GM23338 (cell line): Measurements from ENCODE around the gene FEV. TPM values are rescaled to one million over a fixed set of nuclear protein-coding genes. Genes with fewer than 3 reads are reported as not detected.
A peak's percentile ranks its signal among the peaks of the same experiment; 100 is the strongest.

ENCODE experiments used
- ATAC-seq: fragments of 200-7000 bp; cut with Tn5 transposase; 3 replicates; pipeline ENCODE4 v1.9.1; 2020
- DNase-seq: peaks from one replicate; pipeline ENCODE4 v3.0.0-alpha.2; 2015; ENCODE audit warnings: low spot score
- H2AFZ ChIP-seq: fragments of 200-600 bp; sonication (generic); 2 replicates; pipeline ENCODE4 v1.8.0; 2016; ENCODE audit warnings: antibody characterized with exemption, mild to moderate bottlenecking, moderate library complexity
- H3F3A ChIP-seq: fragments of 200-600 bp; sonication (generic); replicated peaks from 2 replicates; pipeline ENCODE4 v1.8.0; 2017; ENCODE audit warnings: antibody characterized with exemption, mixed run types, low read depth
- H3K27ac ChIP-seq: fragments of 200-600 bp; sonication (generic); 2 replicates; pipeline ENCODE4 v1.6.1; 2016; ENCODE audit warnings: low read depth
- H3K27me3 ChIP-seq: fragments of 200-600 bp; sonication (generic); 2 replicates; pipeline ENCODE4 v1.8.0; 2016; ENCODE audit warnings: mild to moderate bottlenecking, mixed run types, moderate library complexity; ENCODE audit not compliant: insufficient read depth
- H3K36me3 ChIP-seq: fragments of 200-600 bp; sonication (generic); 2 replicates; pipeline ENCODE4 v1.8.0; 2016; ENCODE audit warnings: mild to moderate bottlenecking; ENCODE audit not compliant: insufficient read depth
- H3K4me1 ChIP-seq: fragments of 200-600 bp; sonication (generic); 2 replicates; pipeline ENCODE4 v1.8.0; 2016; ENCODE audit warnings: mild to moderate bottlenecking, moderate library complexity; ENCODE audit not compliant: insufficient read depth
- H3K4me2 ChIP-seq: fragments of 200-600 bp; sonication (generic); 2 replicates; pipeline ENCODE4 v1.7.1; 2017; ENCODE audit warnings: mixed run types
- H3K4me3 ChIP-seq: fragments of 200-600 bp; sonication (generic); 2 replicates; pipeline ENCODE4 v1.6.1; 2016; ENCODE audit warnings: mixed run types
- H3K79me2 ChIP-seq: fragments of 200-600 bp; sonication (generic); replicated peaks from 2 replicates; pipeline ENCODE4 v1.8.0; 2017; ENCODE audit warnings: mild to moderate bottlenecking; ENCODE audit not compliant: insufficient read depth
- H3K9me2 ChIP-seq: fragments of 200-600 bp; sonication (generic); 2 replicates; pipeline ENCODE4 v1.8.0; 2017; ENCODE audit not compliant: insufficient read depth
- H4K20me1 ChIP-seq: fragments of 200-600 bp; sonication (generic); replicated peaks from 2 replicates; pipeline ENCODE4 v1.8.0; 2017; ENCODE audit warnings: mild to moderate bottlenecking; ENCODE audit not compliant: insufficient read depth
- H3K27ac Mint-ChIP-seq: 2 replicates; pipeline ENCODE4 v1.8.0; 2020; ENCODE audit warnings: inconsistent platforms, mild to moderate bottlenecking, moderate library complexity, mixed read lengths
- H3K27me3 Mint-ChIP-seq: 3 replicates; pipeline ENCODE4 v1.8.0; 2022; ENCODE audit warnings: low read depth, mild to moderate bottlenecking, moderate library complexity, mixed read lengths, inconsistent platforms; ENCODE audit not compliant: insufficient read depth, poor library complexity
- H3K36me3 Mint-ChIP-seq: 3 replicates; pipeline ENCODE4 v1.8.0; 2021; ENCODE audit warnings: low read depth, mild to moderate bottlenecking, inconsistent platforms, moderate library complexity, mixed read lengths
- H3K4me1 Mint-ChIP-seq: 3 replicates; pipeline ENCODE4 v1.8.0; 2020; ENCODE audit warnings: mild to moderate bottlenecking, inconsistent platforms, mixed read lengths
- H3K4me3 Mint-ChIP-seq: 3 replicates; pipeline ENCODE4 v1.8.0; 2021; ENCODE audit warnings: moderate library complexity, mild to moderate bottlenecking, inconsistent platforms, mixed read lengths
- H3K9me3 Mint-ChIP-seq: 3 replicates; pipeline ENCODE4 v1.8.0; 2020; ENCODE audit warnings: moderate library complexity, mild to moderate bottlenecking, inconsistent platforms, mixed read lengths
- CREB1 ChIP-seq: fragments of 250-450 bp; sonication (Bioruptor Pico); IDR thresholded peaks from 2 replicates; pipeline ENCODE4 v1.5.0; 2020; ENCODE audit warnings: low read depth, mild to moderate bottlenecking, moderate library complexity
- CTCF ChIP-seq, 2 experiments: fragments of 200-600 bp in 1 of 2; sonication (generic) in 1 of 2; conservative IDR thresholded peaks; 2 replicates each; pipeline versions ENCODE4 v1.5.1 to v1.6.1; 2016 to 2017; ENCODE audit warnings: antibody characterized with exemption in 2 of 2, low read depth in 2 of 2, mild to moderate bottlenecking in 2 of 2, moderate library complexity in 1 of 2
- ETS1 ChIP-seq: IDR thresholded peaks from 2 replicates; pipeline ENCODE4 v1.6.1; 2016; ENCODE audit warnings: antibody characterized with exemption
- EZH2 ChIP-seq: fragments of 200-600 bp; sonication (generic); IDR thresholded peaks from one replicate; pipeline ENCODE4 v1.8.0; 2017; ENCODE audit warnings: antibody characterized with exemption, mild to moderate bottlenecking, low read depth; ENCODE audit not compliant: unreplicated experiment
- EZH2phosphoT487 ChIP-seq: fragments of 200-600 bp; sonication (generic); IDR thresholded peaks from one replicate; pipeline ENCODE4 v1.8.1; 2018; ENCODE audit warnings: antibody characterized with exemption; ENCODE audit not compliant: unreplicated experiment
- JUNB ChIP-seq: IDR thresholded peaks from one replicate; pipeline ENCODE4 v1.6.1; 2016; ENCODE audit warnings: antibody characterized with exemption; ENCODE audit not compliant: unreplicated experiment
- NANOG ChIP-seq: IDR thresholded peaks from 2 replicates; pipeline ENCODE4 v1.6.1; 2016; ENCODE audit warnings: antibody characterized with exemption, borderline replicate concordance
- POLR2AphosphoS5 ChIP-seq: IDR thresholded peaks from 2 replicates; pipeline ENCODE4 v1.6.1; 2016; ENCODE audit warnings: antibody characterized with exemption, low read depth
- REST ChIP-seq: IDR thresholded peaks from one replicate; pipeline ENCODE4 v1.6.1; 2018; ENCODE audit warnings: antibody characterized with exemption; ENCODE audit not compliant: unreplicated experiment
- STAT1 ChIP-seq: IDR thresholded peaks from one replicate; pipeline ENCODE4 v1.6.1; 2016; ENCODE audit warnings: antibody characterized with exemption; ENCODE audit not compliant: unreplicated experiment
- ZNF114 ChIP-seq: fragments of 250-450 bp; sonication (Bioruptor Pico); IDR thresholded peaks from 2 replicates; pipeline ENCODE4 v1.5.0; 2020; ENCODE audit warnings: mild to moderate bottlenecking, moderate library complexity
- ZNF331 ChIP-seq: fragments of 250-450 bp; sonication (Bioruptor Pico); IDR thresholded peaks from 2 replicates; pipeline ENCODE4 v1.5.0; 2020; ENCODE audit warnings: low read depth, mild to moderate bottlenecking, moderate library complexity
- ZNF462 ChIP-seq: fragments of 250-450 bp; sonication (Bioruptor Pico); IDR thresholded peaks from 2 replicates; pipeline ENCODE4 v1.5.0; 2020; ENCODE audit warnings: mild to moderate bottlenecking, moderate library complexity
- polyA plus RNA-seq: library from polyadenylated mRNA; unstranded; fragments of >200 nt; fragmentation: Nextera tagmentation; extraction: Ambion mirVana; gene quantifications from 2 replicates; pipeline ENCODE4 v1.2.1, GENCODE V29; 2016
- total RNA-seq: library from RNA; depleted of rRNA; stranded (reverse); fragments of >200 nt; shearing (Covaris generic); gene quantifications from 2 replicates; pipeline ENCODE4 v1.2.3, GENCODE V29; 2014

The FEV gene
- total and polyA plus RNA-seq, 2 experiments from 2014 or later = not detected

- Histone ChIP-seq H3K27ac (no peak overlapping the region), H3K4me1 (peaks cover 37% of the 10 kb centered on the region), H3F3A (0 out of 2 replicates have a peak, but pooled peaks cover 6% of the 10 kb centered on the region), H2AFZ (peak overlapping the region; percentile 16; the same call in 1 of the 2 replicates), H3K9me2 (no peaks in the 10 kb centered on the region), H3K4me2 (peak overlapping the region; percentile 90), H4K20me1 (peaks cover 10% of the 10 kb centered on the region), H3K27me3 (peaks cover 100% of the 10 kb centered on the region), H3K4me3 (peak overlapping the region; percentile 72), H3K79me2 (no peaks in the 10 kb centered on the region), H3K36me3 (no peaks in the 10 kb centered on the region)
- peak; percentile 2 for ATAC-seq
- no peak overlapping the region for H3K27ac Mint-ChIP-seq
- H3K9me3 Mint-ChIP-seq = peaks cover 2% of the 10 kb centered on the region; the same call in 1 of the 3 replicates
- no peaks in the 10 kb centered on the region; the same call in 2 of the 3 replicates for H3K36me3 Mint-ChIP-seq
- DNase-seq = peak; percentile 84
- peaks cover 24% of the 10 kb centered on the region for H3K4me1 Mint-ChIP-seq
- peak overlapping the region; percentile 46 for H3K4me3 Mint-ChIP-seq
- TF ChIP-seq ZNF462 (CRISPR knock-in tag) (no peak), ZNF114 (CRISPR knock-in tag) (no peak), ZNF331 (no peak), POLR2AphosphoS5 (peak; percentile 37), EZH2 (peak; percentile 54), CTCF (conservative IDR thresholded peaks at IDR 0.05; ENCODE audit: low read depth in 2 of 2) (no peak), STAT1 (no peak), JUNB (no peak), CREB1 (CRISPR knock-in tag) (no peak), EZH2phosphoT487 (no peak), REST (no peak), ETS1 (peak; percentile 72), NANOG (no peak)
- peaks cover 97% of the 10 kb centered on the region for H3K27me3 Mint-ChIP-seq
Observed at GRCh38 chr2:218999881-219000568, 15.0 kb upstream of the FEV start.
